H4 (cell line): ENCODE data around the gene HLCS. TPM values are rescaled to one million over a fixed set of nuclear protein-coding genes. Genes with fewer than 3 reads are reported as not detected.

Source experiments
- DNase-seq: peaks from one replicate; pipeline ENCODE4 v3.0.0-alpha.2; 2015; ENCODE audit warnings: low spot score
- total RNA-seq: library from RNA; depleted of rRNA; stranded (reverse); fragments of >200 nt; shearing (Covaris generic); gene quantifications from 2 replicates; pipeline ENCODE4 v1.2.3, GENCODE V29; 2014

The HLCS gene
- total RNA-seq, 1 experiment from 2014 or later = 26.0 TPM

DNA sequence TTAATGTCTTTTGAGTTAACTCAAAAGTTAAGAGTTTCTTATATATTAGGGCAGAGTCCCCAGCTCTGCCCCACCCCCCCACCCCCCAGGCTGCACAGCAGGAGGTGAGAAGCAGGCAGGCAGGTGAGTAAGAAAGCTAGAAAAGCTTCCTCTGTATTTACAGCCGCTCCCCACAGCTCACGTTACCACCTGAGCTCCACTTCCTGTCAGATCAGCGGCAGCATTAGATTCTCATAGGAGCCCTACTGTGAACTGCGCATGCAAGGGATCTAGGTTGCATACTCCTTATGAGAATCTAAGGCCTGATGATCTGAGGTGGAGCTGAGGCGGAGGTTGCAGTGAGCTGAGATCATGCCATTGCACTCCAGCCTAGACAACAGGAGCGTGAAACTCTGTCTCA, 185.6 kb downstream of the HLCS start:
- DNase-seq = no peak

DNA sequence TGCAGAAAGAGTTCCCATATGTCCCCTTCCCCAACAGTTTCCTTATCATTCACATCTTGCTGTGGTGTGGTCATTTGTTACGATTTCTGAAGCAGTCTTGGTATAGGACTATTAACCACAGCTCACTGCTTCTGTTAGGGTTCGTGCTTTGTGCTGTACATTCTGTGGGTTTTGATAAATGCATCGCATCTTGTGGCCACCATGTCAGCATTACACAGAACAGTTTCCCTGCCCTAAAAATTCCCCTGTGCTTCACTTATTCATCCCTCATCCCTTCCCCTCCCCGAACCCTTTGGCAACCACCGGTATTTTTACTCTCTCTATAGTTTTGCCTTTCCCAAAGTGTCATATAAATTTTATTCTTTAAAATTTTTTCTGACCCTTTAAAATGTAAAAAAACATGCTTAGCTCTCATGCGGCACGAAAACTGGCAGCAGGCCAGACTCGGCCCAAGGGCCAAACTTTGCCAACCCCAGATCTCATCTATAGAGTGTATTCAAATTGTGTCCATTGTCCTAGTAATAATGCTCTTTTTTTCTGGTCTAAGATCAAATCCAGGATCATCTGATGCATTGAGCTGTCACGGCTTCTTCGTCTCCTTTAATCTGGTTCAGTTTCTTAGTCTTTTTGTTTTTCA, 189.4 kb downstream of the HLCS start:
- DNase-seq = no peak

DNA sequence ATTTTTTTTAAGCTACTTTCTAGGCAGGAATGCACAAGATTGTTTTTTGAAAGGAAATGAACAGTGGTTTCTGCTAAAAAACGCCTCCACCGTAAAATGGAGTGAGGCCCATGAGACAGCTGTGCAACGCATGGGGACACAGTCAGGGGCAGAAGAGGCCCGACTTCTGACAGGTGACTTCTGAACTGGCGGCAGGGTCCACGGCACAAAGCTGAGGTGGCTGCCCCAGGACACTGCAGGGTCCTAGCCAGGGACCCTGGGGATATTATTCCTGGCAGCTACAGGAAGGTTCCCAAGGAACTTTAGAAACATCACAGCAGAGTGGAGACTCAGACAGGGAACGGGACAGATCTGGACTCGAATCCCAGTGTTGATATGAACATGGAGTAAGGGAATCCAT, 192.5 kb downstream of the HLCS start:
- DNase-seq = no peak

DNA sequence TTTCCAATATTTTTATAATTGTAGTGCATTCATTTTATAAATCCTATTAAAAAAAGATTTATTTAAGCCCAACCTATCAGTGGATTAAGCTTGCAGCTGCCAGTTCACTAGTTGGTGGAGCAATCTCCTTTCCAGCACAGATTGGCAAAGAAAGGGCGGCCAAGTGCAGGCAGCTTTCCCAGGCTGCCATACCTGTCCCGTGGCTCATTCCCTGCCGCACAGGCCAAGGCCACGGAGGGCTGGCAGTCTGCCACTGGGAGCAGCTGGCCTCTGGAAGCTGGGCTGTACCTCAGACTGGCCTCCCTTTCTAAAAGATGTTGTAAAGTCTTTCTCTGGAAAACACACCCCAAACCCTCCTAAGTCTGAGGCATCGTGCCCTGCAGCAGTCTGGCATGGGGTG, 193.4 kb downstream of the HLCS start:
- DNase-seq = peak; percentile 87

DNA sequence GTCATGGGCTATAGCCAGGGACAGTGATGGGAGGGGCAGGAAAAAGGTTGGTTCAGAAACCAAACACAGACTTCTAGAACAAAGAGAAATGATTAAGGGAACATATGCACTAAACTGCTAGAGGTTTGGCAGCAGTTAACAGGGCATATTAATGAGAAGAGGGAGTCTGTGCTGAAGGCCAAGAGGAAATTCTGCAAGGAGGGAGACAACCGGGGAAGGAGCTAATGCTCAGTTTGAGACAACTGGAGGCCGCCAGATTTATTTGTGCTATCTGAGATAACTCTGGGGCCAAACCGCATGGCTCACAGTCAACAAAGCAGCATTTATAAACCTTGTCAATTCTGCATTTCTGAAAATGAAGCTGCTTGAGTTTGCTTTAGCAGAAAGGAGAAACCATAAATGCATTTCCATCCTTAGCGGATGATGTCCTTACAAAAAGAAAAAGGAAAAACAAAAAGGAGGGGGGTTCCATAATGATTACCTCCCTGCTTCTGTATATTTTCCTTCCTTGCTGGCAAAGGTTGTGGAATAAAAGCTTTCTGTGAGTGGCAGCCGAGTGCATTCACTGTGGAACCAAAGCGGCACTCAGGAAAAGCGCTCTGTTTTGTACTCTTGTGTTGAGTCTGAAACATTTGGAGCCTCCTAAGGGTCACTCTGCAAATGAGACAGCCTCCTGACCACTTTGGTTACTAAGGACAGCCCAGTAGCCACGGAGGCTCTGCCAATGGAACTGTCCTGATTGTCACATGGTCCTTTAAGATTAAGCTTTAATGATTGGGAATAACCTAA, 197.2 kb downstream of the HLCS start:
- peak; percentile 69 for DNase-seq

DNA sequence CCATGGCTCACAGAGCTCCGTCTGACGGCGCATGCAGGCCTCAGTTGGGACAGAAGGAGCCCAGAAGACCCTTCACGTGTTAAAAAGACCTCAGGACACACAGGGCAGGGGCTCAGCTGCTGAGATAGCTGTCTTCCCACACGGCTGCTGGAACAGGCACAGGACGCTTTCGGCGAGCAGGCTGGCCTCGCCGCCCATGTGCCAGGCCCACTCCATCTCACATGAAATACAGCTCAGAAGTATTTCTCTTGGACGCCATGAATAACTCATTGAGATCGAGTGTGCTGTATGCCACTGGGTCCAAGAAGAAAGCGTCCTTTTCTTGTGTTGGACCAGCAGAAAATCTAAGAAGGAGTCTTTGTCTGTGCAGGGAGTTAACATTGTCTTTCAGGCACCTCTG, 198.0 kb downstream of the HLCS start:
- DNase-seq = no peak

DNA sequence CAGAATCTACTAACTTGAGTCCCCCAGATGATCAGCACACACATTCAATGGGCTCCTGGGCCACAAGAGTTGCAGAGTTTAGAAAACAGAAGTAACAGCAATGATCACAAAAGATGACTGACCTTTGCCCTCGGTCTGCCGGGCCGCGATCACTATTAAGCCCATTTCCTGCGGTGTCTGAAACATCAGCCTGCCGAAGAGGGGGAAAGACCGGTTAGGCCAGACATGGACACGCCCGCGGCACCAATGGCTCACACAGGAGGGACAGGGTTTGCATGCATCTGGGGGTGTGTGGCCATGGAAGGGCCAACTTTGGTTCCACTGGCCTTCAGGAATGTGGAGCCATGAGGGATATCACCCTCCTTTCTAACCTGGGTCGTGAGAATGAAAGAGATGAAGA, 199.4 kb downstream of the HLCS start:
- DNase-seq = no peak

DNA sequence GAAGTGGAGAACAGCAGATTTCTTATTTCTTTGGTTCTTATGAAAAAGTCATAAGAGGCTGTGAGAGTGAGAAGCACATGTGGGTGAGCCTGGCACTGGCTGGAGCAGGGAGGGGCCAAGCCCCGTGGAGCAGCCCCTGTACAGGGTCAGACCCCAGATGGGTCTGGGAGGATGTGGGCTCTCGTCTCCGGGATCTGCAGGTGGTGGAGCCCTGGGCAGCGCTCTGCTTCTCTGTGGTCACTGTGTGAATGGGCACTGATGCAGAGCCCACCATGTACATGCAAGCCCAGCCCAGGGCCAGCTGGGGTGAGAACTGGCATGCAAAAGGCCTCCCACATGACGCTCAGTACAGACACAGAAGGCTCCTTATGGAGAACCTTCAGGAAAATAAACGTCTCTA, 200.0 kb downstream of the HLCS start:
- no peak for DNase-seq

DNA sequence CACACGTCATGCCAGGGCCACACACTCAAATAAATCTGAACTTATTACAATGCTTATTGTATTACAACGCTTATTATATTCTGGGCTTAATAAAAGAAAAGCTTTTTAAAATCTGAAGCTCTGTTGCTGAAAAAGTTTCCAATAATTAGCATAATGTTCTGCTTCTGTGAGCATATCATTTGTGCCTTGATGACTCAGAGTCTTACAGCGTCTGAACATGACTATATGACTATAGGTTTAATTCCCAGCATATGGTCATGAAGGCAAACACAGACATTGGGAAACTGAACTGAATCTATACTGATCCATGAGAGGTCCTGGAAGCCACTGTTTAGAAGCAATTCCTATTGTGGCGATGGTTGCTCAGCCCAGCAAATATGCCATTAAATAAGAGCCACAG, 201.2 kb downstream of the HLCS start:
- no peak for DNase-seq

DNA sequence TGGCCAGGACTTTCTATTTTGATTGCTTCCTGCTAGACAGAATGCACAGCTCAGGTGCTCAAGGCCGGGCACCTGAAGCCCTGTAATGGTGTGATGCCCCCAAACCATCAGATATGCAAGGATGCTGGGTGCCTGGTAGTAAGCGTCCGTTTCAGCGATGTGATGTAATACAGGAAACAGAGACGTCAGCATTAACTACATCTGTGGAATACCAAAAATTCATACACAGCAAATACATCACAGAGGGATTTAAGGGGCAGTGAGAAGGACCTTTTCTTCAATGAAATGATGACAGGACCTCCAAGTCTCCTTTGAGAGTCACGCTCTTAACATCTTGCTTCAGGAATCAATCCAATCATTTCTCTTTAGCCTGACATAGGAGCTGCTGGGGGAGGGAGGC, 203.2 kb downstream of the HLCS start:
- DNase-seq = no peak

DNA sequence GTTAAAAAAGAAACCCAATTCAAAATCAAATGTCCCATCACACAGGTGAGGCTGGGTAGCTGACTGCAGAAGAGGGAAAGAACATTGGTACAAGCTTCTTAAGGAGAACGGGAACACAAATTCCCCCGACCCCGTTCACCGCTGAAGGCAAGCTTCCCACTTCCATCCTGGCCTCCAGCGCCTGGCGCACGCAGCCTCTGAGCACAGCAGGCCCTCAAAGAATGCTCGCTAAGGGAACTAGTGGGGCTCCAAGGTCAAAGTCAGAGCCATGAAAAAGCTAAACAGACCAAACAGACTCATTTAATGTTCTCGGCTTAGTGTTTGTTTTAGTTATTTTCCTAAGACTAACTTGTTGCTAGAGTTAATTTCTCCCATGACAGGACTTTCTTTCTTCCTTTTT, 203.8 kb downstream of the HLCS start:
- DNase-seq = no peak

DNA sequence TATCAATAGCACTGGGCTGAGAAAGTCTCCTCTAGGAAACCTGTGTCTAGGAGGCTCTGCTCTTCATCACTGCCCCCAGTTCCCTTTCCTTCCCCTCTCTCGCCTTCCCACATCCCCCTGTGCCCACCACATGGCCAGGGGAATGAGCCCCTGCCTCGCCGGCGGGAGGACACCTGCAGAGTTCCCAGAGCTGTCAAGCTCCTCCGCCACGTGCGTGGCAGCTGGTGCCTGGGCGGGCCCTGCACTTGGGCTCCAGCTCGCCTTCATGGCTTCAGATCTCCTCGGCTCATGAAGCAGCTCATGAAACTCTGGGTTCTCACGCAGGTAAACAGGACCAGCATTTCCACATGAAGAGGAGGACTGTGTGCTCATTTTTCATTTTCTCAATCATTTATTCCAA, 204.8 kb downstream of the HLCS start:
- no peak for DNase-seq

DNA sequence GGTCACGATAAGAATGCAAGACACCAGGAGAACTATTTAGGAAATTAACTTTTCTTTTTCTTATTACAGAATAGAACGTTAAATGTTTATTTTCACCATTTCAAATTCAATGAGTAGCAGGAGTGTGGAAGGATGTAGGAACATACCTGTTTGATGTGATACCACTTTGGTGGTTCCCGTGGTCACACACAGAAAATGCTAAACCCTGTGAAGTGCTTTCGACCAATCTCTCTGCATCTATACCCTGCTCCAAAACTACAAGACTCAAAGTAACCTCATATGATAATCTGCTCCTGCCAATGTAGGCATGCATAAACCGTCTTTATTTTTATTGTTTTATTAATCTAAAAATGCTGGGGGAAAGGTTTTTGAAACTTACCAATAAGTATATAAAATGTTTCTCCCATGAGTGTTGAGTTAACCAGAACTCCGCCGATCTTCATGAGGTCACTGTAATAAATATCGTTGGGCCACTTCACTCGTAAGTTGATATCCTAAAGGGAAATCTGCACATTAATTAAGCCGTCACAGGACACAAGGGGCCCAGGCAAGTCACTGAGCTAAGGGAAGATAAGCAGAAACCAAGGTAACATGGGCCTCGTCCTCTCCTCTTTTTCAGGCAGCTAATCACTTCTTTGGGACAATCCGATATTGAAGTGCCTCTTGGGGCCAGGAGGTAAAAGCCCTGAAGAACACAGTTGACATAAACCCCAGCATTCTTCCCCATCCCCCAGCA, 207.0 kb downstream of the HLCS start:
- no peak for DNase-seq

DNA sequence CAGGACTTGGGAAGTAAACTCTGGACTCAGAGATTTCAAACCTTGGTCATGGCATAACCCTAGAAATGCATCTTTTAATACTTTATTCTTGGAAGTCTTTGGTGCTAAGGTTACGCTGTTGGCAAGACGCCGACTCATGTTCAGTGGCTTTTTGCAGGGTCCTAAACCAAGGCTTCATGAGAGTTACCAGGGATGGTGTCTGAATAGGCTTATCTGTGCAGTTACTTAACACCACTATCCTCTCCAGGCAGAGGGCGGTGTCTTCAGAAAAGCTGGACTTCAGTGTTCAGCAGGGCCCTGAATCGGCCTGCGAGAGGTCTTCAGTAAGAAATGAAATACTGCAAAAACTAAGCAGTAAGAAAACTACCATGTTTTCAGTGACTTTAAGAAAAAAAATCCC, 209.3 kb downstream of the HLCS start:
- DNase-seq = no peak

DNA sequence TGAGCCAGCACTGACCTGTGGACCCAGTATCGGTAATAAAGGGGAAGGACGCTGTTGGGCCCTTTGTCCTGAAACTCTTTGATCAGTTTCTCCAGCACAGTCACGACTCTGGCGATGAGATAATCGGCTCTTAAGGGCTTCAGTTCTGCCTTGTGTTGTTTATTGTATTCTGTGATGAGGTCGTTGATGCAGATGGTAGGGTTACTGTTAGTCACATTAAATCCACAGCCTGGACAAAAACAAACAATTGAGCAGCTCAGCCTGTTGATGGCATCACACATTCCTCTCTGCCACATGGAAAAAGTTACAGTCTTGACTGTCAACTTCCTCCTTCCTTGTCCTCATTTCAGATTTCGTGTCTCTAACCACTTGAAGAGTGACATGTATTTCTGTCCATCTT, 209.9 kb downstream of the HLCS start:
- peak; percentile 47 for DNase-seq

DNA sequence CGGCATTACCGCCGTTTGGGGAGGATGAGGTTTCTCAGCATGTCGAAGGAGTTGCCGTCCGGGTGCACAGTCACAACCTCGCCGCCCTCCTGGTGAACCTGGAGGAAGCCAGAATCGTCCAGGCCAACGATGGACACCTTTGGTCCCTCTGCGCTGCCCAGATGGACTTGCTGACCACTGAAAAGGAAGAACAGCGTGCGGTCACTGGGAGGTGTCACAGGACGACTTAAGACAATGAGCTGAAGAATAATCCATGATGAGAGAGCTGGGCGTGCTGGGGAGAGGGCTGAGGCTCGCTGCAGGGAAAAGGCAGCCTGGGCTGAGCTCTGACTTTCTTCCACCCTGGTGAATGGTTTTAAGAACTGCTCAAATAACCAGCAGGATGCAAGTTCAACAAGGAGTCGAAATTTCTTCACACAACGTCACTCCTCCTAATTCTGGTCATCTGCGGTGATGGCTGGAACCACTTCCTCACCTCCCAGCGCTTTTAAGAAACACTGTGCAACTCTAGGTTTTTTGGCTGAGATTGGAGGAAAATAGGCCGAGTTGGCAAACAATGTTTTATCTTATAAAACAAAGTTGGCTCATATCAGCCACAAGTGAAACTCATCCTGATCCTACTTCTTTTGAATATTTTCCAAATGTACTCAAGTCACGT, 212.1 kb downstream of the HLCS start:
- DNase-seq = no peak

DNA sequence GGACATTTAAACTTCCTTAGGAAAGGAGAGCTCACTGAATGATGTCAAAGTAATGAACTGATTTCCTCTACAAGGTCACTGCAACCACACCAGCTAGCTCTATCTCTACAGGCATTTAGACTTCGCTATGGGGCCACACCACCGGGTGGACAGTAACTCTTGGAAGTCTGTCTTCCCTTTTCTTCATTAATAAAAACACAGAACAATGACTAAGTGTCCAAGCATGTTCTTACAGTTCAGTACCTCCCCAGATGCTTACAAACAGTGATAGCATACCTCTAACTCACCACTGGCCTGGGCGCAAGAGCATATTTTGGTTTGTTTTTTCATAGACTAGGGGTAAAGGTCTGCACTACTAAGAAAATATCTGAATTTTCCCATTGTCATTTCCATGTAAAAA, 212.9 kb downstream of the HLCS start:
- no peak for DNase-seq

DNA sequence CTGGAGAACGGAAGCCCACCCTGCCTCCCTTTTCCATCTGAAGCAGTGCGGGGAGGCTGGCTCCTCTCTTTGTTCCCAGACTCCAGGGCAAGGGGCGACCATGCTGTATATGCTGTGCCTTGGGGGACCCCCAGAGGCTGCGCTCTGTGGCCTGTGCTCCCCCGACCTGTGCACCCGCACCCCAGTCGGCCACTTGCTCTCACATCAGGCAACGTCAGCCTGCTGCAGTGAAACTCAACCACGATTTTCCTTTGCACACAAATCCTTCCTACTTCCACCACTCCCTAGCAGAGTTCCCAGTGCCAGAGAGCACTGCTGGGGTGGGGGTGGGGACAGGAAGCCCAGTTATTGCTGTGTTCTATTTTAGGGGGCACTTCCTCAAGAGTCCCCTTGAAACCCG, 215.1 kb downstream of the HLCS start:
- DNase-seq = no peak

DNA sequence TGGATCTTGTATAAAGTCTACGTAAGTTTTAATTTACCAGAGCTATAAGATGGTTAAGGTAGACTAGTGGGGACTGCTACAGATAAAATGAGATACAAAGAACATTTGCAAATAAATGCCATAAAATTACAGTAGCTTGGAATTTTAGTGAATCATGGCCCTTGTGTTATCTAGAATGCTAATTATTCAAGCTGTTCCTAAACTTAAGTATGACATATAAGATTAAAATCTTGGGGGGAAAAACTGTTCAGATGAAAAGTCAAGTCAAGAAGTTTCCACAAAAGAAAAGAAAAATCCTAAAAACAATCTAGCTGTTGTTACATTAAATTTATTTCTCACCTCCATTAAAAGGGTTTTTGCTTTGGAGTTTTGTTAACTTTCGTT, 215.9 kb downstream of the HLCS start:
- no peak for DNase-seq

DNA sequence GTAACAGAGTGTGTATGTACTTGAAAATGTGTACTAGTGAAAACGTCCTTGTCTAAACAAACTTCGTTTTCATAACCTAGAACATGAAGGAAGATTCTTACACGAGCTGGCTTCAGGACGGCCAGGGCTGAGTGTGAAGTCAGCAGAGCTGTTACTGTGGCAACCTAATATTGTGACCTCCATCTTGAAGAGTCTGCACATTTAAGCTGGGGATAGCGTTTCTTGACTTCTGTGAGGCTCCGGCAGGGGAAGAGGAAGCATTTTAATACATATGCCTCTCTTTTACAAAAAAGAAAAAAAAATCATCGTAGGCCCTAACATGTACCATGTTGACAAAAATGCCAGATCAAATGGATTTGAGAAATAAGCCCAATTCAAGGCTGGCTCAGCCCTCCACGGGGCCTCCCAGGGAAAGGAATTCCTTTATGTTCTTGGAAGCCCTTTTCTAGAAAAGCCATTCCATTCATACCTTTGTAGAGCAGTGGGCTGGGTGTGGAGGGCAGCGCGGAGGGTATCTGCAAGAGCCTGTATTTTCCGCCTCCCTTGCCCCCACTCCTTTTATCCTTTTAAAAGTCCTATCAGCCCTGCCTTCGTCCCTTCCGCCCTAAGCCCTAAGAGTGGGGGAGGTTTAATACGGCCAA, 216.4 kb downstream of the HLCS start:
- DNase-seq = no peak

DNA sequence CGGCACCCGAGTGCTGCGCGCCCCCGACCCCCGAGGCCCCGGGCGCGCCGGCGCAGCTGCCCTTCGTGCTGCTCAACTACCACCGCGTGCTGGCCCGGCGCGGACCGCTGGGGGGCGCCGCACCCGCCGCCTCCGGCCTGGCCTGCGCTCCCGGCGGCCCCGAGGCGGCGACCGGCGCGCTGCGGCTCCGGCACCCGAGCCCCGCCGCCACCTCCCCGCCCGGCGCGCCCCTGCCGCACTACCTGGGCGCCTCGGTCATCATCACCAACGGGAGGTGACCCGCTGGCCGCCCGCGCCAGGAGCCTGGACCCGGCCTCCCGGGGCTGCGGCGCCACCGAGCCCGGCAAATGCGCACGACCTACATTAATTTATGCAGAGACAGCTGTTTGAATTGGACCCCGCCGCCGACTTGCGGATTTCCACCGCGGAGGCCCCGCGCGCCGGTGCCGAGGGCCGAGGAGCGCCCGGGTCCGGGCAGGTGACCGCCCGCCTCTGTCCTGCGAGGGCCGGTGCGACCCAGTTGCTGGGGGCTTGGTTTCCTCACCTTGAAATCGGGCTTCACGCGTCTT, 218.6 kb downstream of the HLCS start:
- DNase-seq = no peak
